IMR-90 (cell line): Measurements from ENCODE around the gene SYNPR.

ENCODE experiments used
- BHLHE40 ChIP-seq: fragments of 150-350 bp; IDR thresholded peaks from 2 replicates; pipeline ENCODE4 v1.6.1; 2016; ENCODE audit warnings: mild to moderate bottlenecking, low read depth, low read length
- CEBPB ChIP-seq: IDR thresholded peaks from 2 replicates; pipeline ENCODE4 v1.6.1; 2012; ENCODE audit warnings: low read depth, low read length, improper control_type of control experiment
- MAFK ChIP-seq: IDR thresholded peaks from 2 replicates; pipeline ENCODE4 v1.6.1; 2012; ENCODE audit warnings: low read depth, low read length, improper control_type of control experiment
- MAZ ChIP-seq: IDR thresholded peaks from 2 replicates; pipeline ENCODE4 v1.6.1; 2012; ENCODE audit warnings: low read depth, mild to moderate bottlenecking, low read length, improper control_type of control experiment, moderate library complexity, borderline replicate concordance
- MXI1 ChIP-seq: IDR thresholded peaks from 2 replicates; pipeline ENCODE4 v1.6.1; 2012; ENCODE audit warnings: low read depth, mild to moderate bottlenecking, low read length, moderate library complexity, borderline replicate concordance
- POLR2A ChIP-seq: IDR thresholded peaks from 2 replicates; pipeline ENCODE4 v1.6.1; 2012; ENCODE audit warnings: mild to moderate bottlenecking, low read depth, low read length
- SMC3 ChIP-seq: fragments of 150-350 bp; IDR thresholded peaks from 2 replicates; pipeline ENCODE4 v1.6.1; 2016; ENCODE audit warnings: low read depth, mild to moderate bottlenecking, antibody characterized with exemption, low read length, moderate library complexity
- USF2 ChIP-seq: fragments of 150-350 bp; IDR thresholded peaks from 2 replicates; pipeline ENCODE4 v1.6.1; 2017; ENCODE audit warnings: mild to moderate bottlenecking, antibody characterized with exemption, low read length, low read depth
- TF ChIP-seq, protein P1 (sequence below): conservative IDR thresholded peaks from 2 replicates; pipeline ENCODE4 v1.5.1; 2012; ENCODE audit warnings: mild to moderate bottlenecking, low read depth, low read length, improper control_type of control experiment

- TF ChIP-seq, protein P1, sequence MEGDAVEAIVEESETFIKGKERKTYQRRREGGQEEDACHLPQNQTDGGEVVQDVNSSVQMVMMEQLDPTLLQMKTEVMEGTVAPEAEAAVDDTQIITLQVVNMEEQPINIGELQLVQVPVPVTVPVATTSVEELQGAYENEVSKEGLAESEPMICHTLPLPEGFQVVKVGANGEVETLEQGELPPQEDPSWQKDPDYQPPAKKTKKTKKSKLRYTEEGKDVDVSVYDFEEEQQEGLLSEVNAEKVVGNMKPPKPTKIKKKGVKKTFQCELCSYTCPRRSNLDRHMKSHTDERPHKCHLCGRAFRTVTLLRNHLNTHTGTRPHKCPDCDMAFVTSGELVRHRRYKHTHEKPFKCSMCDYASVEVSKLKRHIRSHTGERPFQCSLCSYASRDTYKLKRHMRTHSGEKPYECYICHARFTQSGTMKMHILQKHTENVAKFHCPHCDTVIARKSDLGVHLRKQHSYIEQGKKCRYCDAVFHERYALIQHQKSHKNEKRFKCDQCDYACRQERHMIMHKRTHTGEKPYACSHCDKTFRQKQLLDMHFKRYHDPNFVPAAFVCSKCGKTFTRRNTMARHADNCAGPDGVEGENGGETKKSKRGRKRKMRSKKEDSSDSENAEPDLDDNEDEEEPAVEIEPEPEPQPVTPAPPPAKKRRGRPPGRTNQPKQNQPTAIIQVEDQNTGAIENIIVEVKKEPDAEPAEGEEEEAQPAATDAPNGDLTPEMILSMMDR: no peak
- TF ChIP-seq POLR2A: no peak
- TF ChIP-seq USF2: no peak
- TF ChIP-seq SMC3: no peak
- no peak for TF ChIP-seq CEBPB
- TF ChIP-seq BHLHE40: no peak
- no peak for TF ChIP-seq MAFK
- TF ChIP-seq MXI1: no peak
- TF ChIP-seq MAZ: no peak
Observed at GRCh38 chr3:63482341-63482740, 204.2 kb downstream of the SYNPR start.
